Neural progenitor cell (in vitro differentiated cells): ENCODE results near the gene MATN4. TPM values are rescaled to one million over a fixed set of nuclear protein-coding genes. Genes with fewer than 3 reads are reported as not detected.
A peak's percentile ranks its signal among the peaks of the same experiment; 100 is the strongest.

Experiments used
- DNase-seq: peaks from one replicate; pipeline ENCODE4 v3.0.0-alpha.2; 2016; ENCODE audit warnings: low spot score
- H2AFZ ChIP-seq: fragments of 200-600 bp; sonication (generic); replicated peaks from 2 replicates; pipeline ENCODE4 v1.6.1; 2016; ENCODE audit warnings: antibody characterized with exemption
- H3F3A ChIP-seq: fragments of 200-600 bp; sonication (generic); 2 replicates; pipeline ENCODE4 v1.6.1; 2016; ENCODE audit warnings: antibody characterized with exemption, low read depth
- H3K27ac ChIP-seq: fragments of 200-600 bp; sonication (generic); 2 replicates; pipeline ENCODE4 v1.5.1; 2016; ENCODE audit warnings: mild to moderate bottlenecking
- H3K27me3 ChIP-seq: fragments of 200-600 bp; sonication (generic); 2 replicates; pipeline ENCODE4 v1.6.1; 2016; ENCODE audit warnings: mild to moderate bottlenecking, moderate library complexity
- H3K36me3 ChIP-seq: fragments of 200-600 bp; sonication (generic); 2 replicates; pipeline ENCODE4 v1.5.1; 2016
- H3K4me1 ChIP-seq: fragments of 200-600 bp; sonication (generic); 2 replicates; pipeline ENCODE4 v1.6.1; 2016; ENCODE audit warnings: mixed run types
- H3K4me2 ChIP-seq: fragments of 200-600 bp; sonication (generic); 2 replicates; pipeline ENCODE4 v1.6.1; 2016
- H3K4me3 ChIP-seq: fragments of 200-600 bp; sonication (generic); 2 replicates; pipeline ENCODE4 v1.5.1; 2016
- H3K79me2 ChIP-seq: fragments of 200-600 bp; sonication (generic); 2 replicates; pipeline ENCODE4 v1.6.1; 2016; ENCODE audit warnings: low read depth
- H3K9ac ChIP-seq: fragments of 200-600 bp; sonication (generic); 2 replicates; pipeline ENCODE4 v1.6.1; 2016
- H3K9me3 ChIP-seq: fragments of 200-600 bp; sonication (generic); 2 replicates; pipeline ENCODE4 v1.5.1; 2016; ENCODE audit warnings: low read depth
- H4K20me1 ChIP-seq: fragments of 200-600 bp; sonication (generic); 2 replicates; pipeline ENCODE4 v1.6.1; 2016; ENCODE audit warnings: low read depth
- H3K27ac Mint-ChIP-seq: 3 replicates; pipeline ENCODE4 v1.8.0; 2021; ENCODE audit warnings: mixed read lengths
- H3K27me3 Mint-ChIP-seq: 2 replicates; pipeline ENCODE4 v1.8.0; 2022; ENCODE audit warnings: low read depth, mild to moderate bottlenecking, inconsistent platforms, moderate library complexity, mixed read lengths; ENCODE audit not compliant: insufficient read depth
- H3K36me3 Mint-ChIP-seq: 3 replicates; pipeline ENCODE4 v1.8.0; 2021; ENCODE audit warnings: mixed read lengths
- H3K4me1 Mint-ChIP-seq: 3 replicates; pipeline ENCODE4 v1.8.0; 2021; ENCODE audit warnings: mixed read lengths
- H3K4me3 Mint-ChIP-seq: 3 replicates; pipeline ENCODE4 v1.8.0; 2021; ENCODE audit warnings: mild to moderate bottlenecking, moderate library complexity, mixed read lengths
- H3K9me3 Mint-ChIP-seq: 3 replicates; pipeline ENCODE4 v1.8.0; 2020; ENCODE audit warnings: mixed read lengths
- CTCF ChIP-seq: fragments of 200-600 bp; sonication (generic); IDR thresholded peaks from 2 replicates; pipeline ENCODE4 v1.5.1; 2017; ENCODE audit warnings: antibody characterized with exemption, mild to moderate bottlenecking
- EZH2 ChIP-seq: fragments of 200-600 bp; sonication (generic); IDR thresholded peaks from 2 replicates; pipeline ENCODE4 v1.6.1; 2017; ENCODE audit warnings: antibody characterized with exemption, mild to moderate bottlenecking, moderate library complexity
- EZH2phosphoT487 ChIP-seq: fragments of 200-600 bp; sonication (generic); IDR thresholded peaks from 2 replicates; pipeline ENCODE4 v1.6.1; 2017; ENCODE audit warnings: antibody characterized with exemption
- total RNA-seq: library from RNA; depleted of rRNA; stranded (reverse); fragments of >200 nt; gene quantifications from 2 replicates; pipeline ENCODE4 v1.2.3, GENCODE V29; 2015; ENCODE audit warnings: low replicate concordance

The MATN4 gene
- total RNA-seq, 1 donor from 2014 or later, result not detected

- Histone ChIP-seq H3K4me1 (no peaks in the 10 kb centered on the region), H3F3A (no peaks in the 10 kb centered on the region), H3K9me3 (no peaks in the 10 kb centered on the region), H4K20me1 (no peaks in the 10 kb centered on the region), H2AFZ (no peak overlapping the region), H3K4me2 (no peak overlapping the region), H3K4me3 (no peak overlapping the region), H3K36me3 (no peaks in the 10 kb centered on the region), H3K27ac (no peak overlapping the region), H3K9ac (no peak overlapping the region), H3K79me2 (no peaks in the 10 kb centered on the region), H3K27me3 (peaks cover 29% of the 10 kb centered on the region)
- Mint-ChIP-seq H3K9me3 (no peaks in the 10 kb centered on the region), H3K4me1 (no peaks in the 10 kb centered on the region), H3K27ac (no peak overlapping the region), H3K27me3 (peaks cover 14% of the 10 kb centered on the region), H3K4me3 (no peak overlapping the region), H3K36me3 (no peaks in the 10 kb centered on the region)
- no peak for DNase-seq
- TF ChIP-seq EZH2 (no peak), CTCF (no peak), EZH2phosphoT487 (no peak)
Measured at GRCh38 chr20:45309075-45309474, 976 bp upstream of the MATN4 start.

- TF ChIP-seq CTCF (no peak), EZH2phosphoT487 (no peak), EZH2 (no peak)
- H3K79me2 ChIP-seq, result no peaks in the 10 kb centered on the region
- Mint-ChIP-seq H3K4me3 (no peak overlapping the region), H3K9me3 (peaks cover 3% of the 10 kb centered on the region), H3K27me3 (peaks cover 14% of the 10 kb centered on the region), H3K4me1 (peaks cover 8% of the 10 kb centered on the region), H3K36me3 (peaks cover 4% of the 10 kb centered on the region), H3K27ac (no peak overlapping the region)
- peaks cover 25% of the 10 kb centered on the region for H3K27me3 ChIP-seq
- H4K20me1 ChIP-seq, result no peaks in the 10 kb centered on the region
- no peaks in the 10 kb centered on the region for H3K9me3 ChIP-seq
- no peaks in the 10 kb centered on the region for H3K36me3 ChIP-seq
- no peak overlapping the region for H3K9ac ChIP-seq
- no peak overlapping the region for H3K27ac ChIP-seq
- no peak overlapping the region for H3K4me3 ChIP-seq
- no peak overlapping the region for H3K4me2 ChIP-seq
- no peak overlapping the region for H2AFZ ChIP-seq
- DNase-seq, result no peak
- H3F3A ChIP-seq, result no peaks in the 10 kb centered on the region
- H3K4me1 ChIP-seq, result no peaks in the 10 kb centered on the region
Measured at GRCh38 chr20:45307076-45307640, 941 bp downstream of the MATN4 start.

GRCh38 chr20:45306431-45306982 lies 1.6 kb downstream of the MATN4 start, which contains the start of gene RBPJL:
RBPJL (plus strand) TSS chr20:45306840; CDS start chr20:45306923, 83 bp downstream.
- peak within 1 kb of the TSS; percentile 7 for H3K27ac Mint-ChIP-seq
- no peaks in the 10 kb centered on the region for H3K36me3 ChIP-seq
- H3K4me3 ChIP-seq, result no peak within 1 kb of the TSS
- peak within 1 kb of the TSS; percentile 31 for H3K4me2 ChIP-seq
- TF ChIP-seq EZH2phosphoT487 (no peak), CTCF (peak; percentile 94), EZH2 (no peak)
- H3F3A ChIP-seq, result no peaks in the 10 kb centered on the region
- H3K4me1 ChIP-seq, result no peaks in the 10 kb centered on the region
- peaks cover 18% of the 10 kb centered on the region for H3K27me3 ChIP-seq
- no peak within 1 kb of the TSS for H3K27ac ChIP-seq
- no peak within 1 kb of the TSS for H3K9ac ChIP-seq
- no peaks in the 10 kb centered on the region for H3K79me2 ChIP-seq
- H3K9me3 ChIP-seq, result no peaks in the 10 kb centered on the region
- H2AFZ ChIP-seq, result peak within 1 kb of the TSS; percentile 95
- peak; percentile 69 for DNase-seq
- H3K4me1 Mint-ChIP-seq, result peaks cover 10% of the 10 kb centered on the region
- peak within 1 kb of the TSS; percentile 28 for H3K4me3 Mint-ChIP-seq
- no peaks in the 10 kb centered on the region for H4K20me1 ChIP-seq
- peaks cover 14% of the 10 kb centered on the region for H3K27me3 Mint-ChIP-seq
- H3K36me3 Mint-ChIP-seq, result peaks cover 4% of the 10 kb centered on the region
- H3K9me3 Mint-ChIP-seq, result peaks cover 3% of the 10 kb centered on the region
